Neural crest cell (in vitro differentiated cells): ENCODE measurements around the gene LIPT2. TPM values are rescaled to one million over a fixed set of nuclear protein-coding genes. Genes with fewer than 3 reads are reported as not detected.

Experiments used
- DNase-seq: peaks from one replicate; pipeline ENCODE4 v3.0.0; 2021; ENCODE audit warnings: low read depth, mixed read lengths, low spot score
- H3K27ac Mint-ChIP-seq: one replicate; pipeline ENCODE4 v1.8.0; 2021; ENCODE audit warnings: mild to moderate bottlenecking, mixed read lengths; ENCODE audit not compliant: unreplicated experiment
- H3K27me3 Mint-ChIP-seq: 2 replicates; pipeline ENCODE4 v1.8.0; 2021; ENCODE audit warnings: low read depth, mild to moderate bottlenecking, mixed read lengths
- H3K36me3 Mint-ChIP-seq: 2 replicates; pipeline ENCODE4 v1.8.0; 2021; ENCODE audit warnings: low read depth, mild to moderate bottlenecking, mixed read lengths
- H3K4me1 Mint-ChIP-seq: 2 replicates; pipeline ENCODE4 v1.8.0; 2021; ENCODE audit warnings: mixed read lengths
- H3K4me3 Mint-ChIP-seq: one replicate; pipeline ENCODE4 v1.8.0; 2021; ENCODE audit warnings: mild to moderate bottlenecking, mixed read lengths
- H3K9me3 Mint-ChIP-seq: 2 replicates; pipeline ENCODE4 v1.8.0; 2021; ENCODE audit warnings: mixed read lengths
- total RNA-seq: library from RNA; stranded (reverse); gene quantifications from 2 replicates; pipeline ENCODE4 v1.2.1, GENCODE V29; 2021
- TF ChIP-seq, protein P1 (sequence below): fragments of 200-600 bp; sonication (generic); conservative IDR thresholded peaks from 2 replicates; pipeline ENCODE4 v1.5.0; 2021; ENCODE audit warnings: antibody characterized with exemption, mild to moderate bottlenecking

Gene LIPT2
- total RNA-seq, 1 donor from 2014 or later: 8.6 TPM

DNA sequence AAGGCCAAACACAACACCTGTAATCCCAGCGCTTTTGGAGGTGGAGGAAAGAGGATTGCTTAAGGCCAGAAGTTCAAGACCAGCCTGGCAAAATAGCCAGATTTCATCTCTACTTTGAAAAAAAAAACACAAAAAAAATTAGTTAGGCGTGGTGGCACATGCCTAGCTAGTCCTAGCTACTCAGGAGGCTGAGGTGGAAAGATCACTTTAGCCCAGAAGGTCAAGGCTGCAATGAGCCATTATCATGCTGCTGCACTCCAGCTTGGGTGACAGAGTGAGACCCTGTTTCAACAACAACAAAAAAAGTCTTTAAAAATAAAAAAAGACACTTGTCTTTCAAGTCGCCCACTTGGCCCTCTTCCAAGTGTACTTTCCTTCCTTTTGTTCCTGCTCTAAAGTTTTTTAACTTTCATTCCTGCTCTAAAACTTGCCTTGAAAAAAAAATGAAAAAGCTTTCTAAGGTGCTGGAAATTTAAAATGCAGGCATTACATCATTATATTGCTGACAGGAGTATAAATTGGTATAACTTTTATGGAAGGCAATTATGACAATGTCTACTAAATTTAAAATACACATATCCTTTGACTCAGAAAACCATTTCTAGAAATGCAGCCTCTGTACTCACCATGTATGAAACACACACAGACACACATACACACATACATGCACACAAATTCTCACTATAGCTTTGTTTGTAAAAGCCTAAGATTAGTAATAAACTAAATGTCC, 12.7 kb downstream of the LIPT2 start:
- Mint-ChIP-seq H3K4me1 (no peaks in the 10 kb centered on the region), H3K4me3 (no peak overlapping the region), H3K27me3 (no peaks in the 10 kb centered on the region), H3K9me3 (no peaks in the 10 kb centered on the region), H3K36me3 (no peaks in the 10 kb centered on the region), H3K27ac (no peak overlapping the region)
- TF ChIP-seq, protein P1, sequence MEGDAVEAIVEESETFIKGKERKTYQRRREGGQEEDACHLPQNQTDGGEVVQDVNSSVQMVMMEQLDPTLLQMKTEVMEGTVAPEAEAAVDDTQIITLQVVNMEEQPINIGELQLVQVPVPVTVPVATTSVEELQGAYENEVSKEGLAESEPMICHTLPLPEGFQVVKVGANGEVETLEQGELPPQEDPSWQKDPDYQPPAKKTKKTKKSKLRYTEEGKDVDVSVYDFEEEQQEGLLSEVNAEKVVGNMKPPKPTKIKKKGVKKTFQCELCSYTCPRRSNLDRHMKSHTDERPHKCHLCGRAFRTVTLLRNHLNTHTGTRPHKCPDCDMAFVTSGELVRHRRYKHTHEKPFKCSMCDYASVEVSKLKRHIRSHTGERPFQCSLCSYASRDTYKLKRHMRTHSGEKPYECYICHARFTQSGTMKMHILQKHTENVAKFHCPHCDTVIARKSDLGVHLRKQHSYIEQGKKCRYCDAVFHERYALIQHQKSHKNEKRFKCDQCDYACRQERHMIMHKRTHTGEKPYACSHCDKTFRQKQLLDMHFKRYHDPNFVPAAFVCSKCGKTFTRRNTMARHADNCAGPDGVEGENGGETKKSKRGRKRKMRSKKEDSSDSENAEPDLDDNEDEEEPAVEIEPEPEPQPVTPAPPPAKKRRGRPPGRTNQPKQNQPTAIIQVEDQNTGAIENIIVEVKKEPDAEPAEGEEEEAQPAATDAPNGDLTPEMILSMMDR: no peak
- no peak for DNase-seq

DNA sequence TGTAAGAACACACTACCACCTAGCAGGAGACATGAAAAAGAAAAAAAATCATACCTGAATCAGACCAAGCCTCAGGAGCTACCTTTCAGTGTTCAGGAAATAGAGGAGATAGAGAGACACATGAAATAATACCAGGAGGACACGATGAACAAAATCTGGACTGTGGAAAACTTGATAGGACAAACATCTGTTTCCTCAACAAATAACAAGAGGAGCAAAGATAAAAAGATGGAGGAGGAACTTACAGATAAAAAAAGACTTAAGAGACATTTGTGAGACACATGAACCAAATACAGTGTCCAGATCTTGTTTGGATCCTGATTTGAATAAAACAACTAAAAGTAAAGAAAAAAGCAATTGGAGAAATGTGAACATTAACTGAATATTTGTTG, 13.8 kb downstream of the LIPT2 start:
- H3K36me3 Mint-ChIP-seq: no peaks in the 10 kb centered on the region
- H3K27ac Mint-ChIP-seq: no peak overlapping the region
- no peaks in the 10 kb centered on the region for H3K9me3 Mint-ChIP-seq
- DNase-seq: no peak
- no peaks in the 10 kb centered on the region for H3K4me1 Mint-ChIP-seq
- H3K27me3 Mint-ChIP-seq: no peaks in the 10 kb centered on the region
- TF ChIP-seq, protein P1: no peak
- no peak overlapping the region for H3K4me3 Mint-ChIP-seq

DNA sequence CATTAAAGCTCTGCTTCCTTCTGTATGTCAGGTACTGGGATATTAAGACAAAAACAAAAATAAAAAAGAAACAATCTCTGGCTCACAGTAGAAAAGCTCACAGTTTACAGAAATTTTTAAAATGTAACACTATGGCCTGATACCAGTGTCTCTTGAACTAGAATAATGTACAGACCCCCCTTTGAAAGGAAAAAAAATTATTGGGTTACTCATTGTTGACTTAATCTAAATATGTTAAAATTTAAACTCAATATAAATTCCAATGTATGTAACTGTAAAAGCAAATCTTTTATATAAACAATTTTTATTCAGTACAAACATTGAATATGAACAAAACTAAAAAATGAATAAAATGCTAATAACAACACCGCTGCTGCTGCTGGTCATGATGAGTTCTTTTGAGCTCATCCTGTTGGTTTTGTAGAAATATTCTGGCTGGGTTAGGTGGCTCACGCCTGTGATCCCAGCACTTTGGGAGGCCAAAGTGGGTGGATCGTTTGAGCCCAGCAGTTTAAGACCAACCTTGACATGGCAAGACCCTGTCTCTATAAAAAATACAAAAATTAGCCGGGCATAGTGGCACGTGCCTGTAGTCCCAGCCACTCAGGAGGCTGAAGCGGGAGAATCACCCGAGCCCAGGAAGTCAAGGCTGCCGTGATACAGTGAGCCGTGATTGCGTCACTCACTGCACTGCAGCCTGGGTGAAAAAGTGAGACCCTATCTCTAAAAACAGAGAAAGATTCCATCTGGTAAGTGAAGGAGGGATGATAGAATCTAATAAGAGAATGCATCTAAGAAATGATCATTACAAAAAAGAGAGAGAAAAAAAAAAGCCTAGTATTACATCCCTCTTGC, 14.4 kb downstream of the LIPT2 start:
- Mint-ChIP-seq H3K9me3 (no peaks in the 10 kb centered on the region), H3K36me3 (no peaks in the 10 kb centered on the region), H3K27ac (no peak overlapping the region), H3K4me3 (no peak overlapping the region), H3K27me3 (no peaks in the 10 kb centered on the region), H3K4me1 (no peaks in the 10 kb centered on the region)
- TF ChIP-seq, protein P1: no peak
- no peak for DNase-seq

DNA sequence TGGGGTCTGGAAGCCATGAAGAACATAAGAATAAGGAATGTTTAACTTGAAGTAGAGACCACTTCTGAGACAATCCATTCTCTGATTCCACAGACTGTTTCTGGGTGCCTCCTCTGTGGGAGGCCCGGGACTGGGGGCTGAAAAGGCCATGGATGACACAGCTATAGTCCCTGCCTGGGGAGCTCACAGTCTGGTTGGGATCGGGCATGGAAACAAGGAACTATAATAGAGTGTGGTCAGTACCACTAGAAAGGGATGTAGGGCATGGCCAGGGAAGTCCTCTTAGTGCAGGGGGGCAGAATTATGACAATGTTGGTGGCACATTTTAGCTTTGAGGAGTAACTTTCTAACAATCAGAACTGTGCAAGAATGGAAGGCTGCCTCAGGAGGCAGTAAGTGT, 17.0 kb downstream of the LIPT2 start:
- no peak overlapping the region for H3K27ac Mint-ChIP-seq
- H3K4me3 Mint-ChIP-seq: no peak overlapping the region
- H3K27me3 Mint-ChIP-seq: no peaks in the 10 kb centered on the region
- TF ChIP-seq, protein P1: no peak
- H3K4me1 Mint-ChIP-seq: no peaks in the 10 kb centered on the region
- DNase-seq: no peak
- no peaks in the 10 kb centered on the region for H3K36me3 Mint-ChIP-seq
- H3K9me3 Mint-ChIP-seq: no peaks in the 10 kb centered on the region

DNA sequence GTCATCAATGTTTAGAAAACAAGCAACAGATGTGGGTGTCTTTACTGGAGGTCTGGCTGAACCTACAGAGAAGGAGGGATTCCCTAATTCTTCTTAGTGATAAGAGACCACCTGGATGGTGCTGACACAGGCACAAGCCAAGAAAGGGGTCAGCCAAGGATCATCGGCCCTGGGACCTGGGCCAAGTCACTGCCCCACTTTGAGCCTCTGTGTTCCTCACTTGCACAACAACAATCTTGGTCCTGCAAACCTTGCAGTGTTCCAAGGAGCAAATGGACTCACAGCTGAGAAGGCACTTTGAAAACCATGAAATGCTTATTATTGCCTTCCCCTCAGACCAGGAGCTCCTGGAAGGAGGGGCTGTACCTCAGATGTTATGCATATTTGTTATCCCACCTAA, 19.2 kb downstream of the LIPT2 start:
- TF ChIP-seq, protein P1: no peak
- DNase-seq: no peak
- Mint-ChIP-seq H3K27ac (no peak overlapping the region), H3K4me1 (no peaks in the 10 kb centered on the region), H3K36me3 (no peaks in the 10 kb centered on the region), H3K4me3 (no peak overlapping the region), H3K9me3 (no peaks in the 10 kb centered on the region), H3K27me3 (no peaks in the 10 kb centered on the region)
